ENCODE data around the gene CTNNA2. TPM values are rescaled to one million over a fixed set of nuclear protein-coding genes. Genes with fewer than 3 reads are reported as not detected.

The CTNNA2 gene
- polyA plus RNA-seq, 2 of the 4 experiments (the other 2 are of a cell fraction), result 0.50 to 0.94 TPM

DNA sequence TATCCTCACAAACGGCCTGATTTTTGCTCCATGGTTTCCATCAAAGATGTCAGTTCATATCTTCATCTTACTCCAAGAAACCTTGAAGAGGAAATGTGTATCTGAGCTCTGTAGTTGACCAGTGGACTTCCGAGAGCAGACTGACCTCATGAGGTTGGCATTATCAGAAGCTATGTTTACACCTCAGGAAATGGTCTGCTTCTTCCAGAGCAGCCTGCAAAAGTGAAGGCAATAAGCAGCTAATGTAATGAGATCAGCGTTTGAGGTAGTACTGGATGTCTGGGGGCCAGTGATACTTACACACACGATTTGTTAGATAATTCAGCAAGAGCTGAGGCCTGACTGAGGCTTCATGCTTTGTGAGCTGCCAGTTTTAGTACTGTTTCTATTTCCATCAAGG lies 602.0 kb downstream of the CTNNA2 start:
- TF ChIP-seq KDM5A (IDR thresholded peaks at IDR 0.05) (no peak), RNF2 (IDR thresholded peaks at IDR 0.05; ENCODE audit: borderline replicate concordance, low read depth) (no peak), POLR2AphosphoS2 (conservative IDR thresholded peaks at IDR 0.05; ENCODE audit: low read length) (no peak)
- Histone ChIP-seq H3K4me1 (no peaks in the 10 kb centered on the region), H3K4me3 (no peak overlapping the region), H3K27ac (no peak overlapping the region), H3K4me2 (no peak overlapping the region), H3K9me3 (peaks cover 7% of the 10 kb centered on the region; the same call in 2 of the 3 replicates)
- FAIRE-seq (no peak), ATAC-seq (no peak), DNase-seq (ENCODE audit: low read depth in 1 of 2, low spot score in 1 of 2) (no peak)
- 7% methylated on average over 4 of the region's 4 CpGs for WGBS (ENCODE audit: missing lambda C conversion rate)
- ChIA-PET POLR2A (no interaction called here), CTCF (interaction anchor here (0.6 kb wide), 1 partner anchor 335 kb away, joined by 3 read pairs; no protein-coding TSS in a partner anchor)

DNA sequence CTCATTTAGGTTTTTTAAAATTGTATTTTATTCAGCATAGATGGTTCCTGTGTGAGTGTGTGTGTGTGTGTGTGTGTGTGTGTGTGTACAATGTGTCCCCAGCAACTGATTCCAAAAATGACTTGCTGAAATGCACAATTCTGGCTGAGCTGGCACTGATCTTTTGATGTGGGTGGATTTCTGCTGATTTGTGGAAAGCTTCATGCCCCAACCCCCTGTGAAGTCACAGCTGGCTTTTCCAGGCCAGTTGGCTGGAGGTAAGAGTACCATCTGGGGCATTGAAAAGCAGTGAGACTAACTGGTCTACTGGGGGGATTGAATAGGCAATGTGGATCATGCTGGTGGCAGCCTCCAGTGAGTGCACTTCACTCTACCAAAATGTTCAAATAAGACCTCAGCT lies 604.5 kb downstream of the CTNNA2 start:
- POLR2A ChIA-PET, result no interaction called here
- Histone ChIP-seq H3K9me3 (peaks cover 3% of the 10 kb centered on the region; the same call in 2 of the 3 replicates), H3K4me1 (no peaks in the 10 kb centered on the region), H3K4me3 (no peak overlapping the region), H3K27ac (no peak overlapping the region), H3K4me2 (no peak overlapping the region)
- ATAC-seq, result no peak
- CTCF ChIA-PET, result interaction anchor here (1.2 kb wide), 1 partner anchor 79 kb away, joined by 3 read pairs; no protein-coding TSS in a partner anchor
- DNase-seq (ENCODE audit: low read depth in 1 of 2, low spot score in 1 of 2), result no peak
- FAIRE-seq, result no peak
- TF ChIP-seq ZFP36 (IDR thresholded peaks at IDR 0.05; ENCODE audit: borderline replicate concordance, partially characterized antibody) (no peak), FOSB (CRISPR knock-in tag; IDR thresholded peaks at IDR 0.05) (no peak), JUNB (IDR thresholded peaks at IDR 0.05) (no peak), PHF8 (IDR thresholded peaks at IDR 0.05; ENCODE audit: borderline replicate concordance, low read depth) (no peak), CHD4 (IDR thresholded peaks at IDR 0.05; ENCODE audit: borderline replicate concordance) (no peak), CHD2 (IDR thresholded peaks at IDR 0.05; ENCODE audit: low read length, partially characterized antibody) (no peak), EHMT2 (IDR thresholded peaks at IDR 0.05; ENCODE audit: low read depth) (no peak), ESRRA (IDR thresholded peaks at IDR 0.05; ENCODE audit: borderline replicate concordance, low read length) (no peak), NFE2L2 (conservative IDR thresholded peaks at IDR 0.05; ENCODE audit: low read length) (no peak), RARB (CRISPR knock-in tag; IDR thresholded peaks at IDR 0.05) (no peak), HOXA7 (CRISPR knock-in tag; IDR thresholded peaks at IDR 0.05) (no peak)
- TF ChIP-seq, protein P1, sequence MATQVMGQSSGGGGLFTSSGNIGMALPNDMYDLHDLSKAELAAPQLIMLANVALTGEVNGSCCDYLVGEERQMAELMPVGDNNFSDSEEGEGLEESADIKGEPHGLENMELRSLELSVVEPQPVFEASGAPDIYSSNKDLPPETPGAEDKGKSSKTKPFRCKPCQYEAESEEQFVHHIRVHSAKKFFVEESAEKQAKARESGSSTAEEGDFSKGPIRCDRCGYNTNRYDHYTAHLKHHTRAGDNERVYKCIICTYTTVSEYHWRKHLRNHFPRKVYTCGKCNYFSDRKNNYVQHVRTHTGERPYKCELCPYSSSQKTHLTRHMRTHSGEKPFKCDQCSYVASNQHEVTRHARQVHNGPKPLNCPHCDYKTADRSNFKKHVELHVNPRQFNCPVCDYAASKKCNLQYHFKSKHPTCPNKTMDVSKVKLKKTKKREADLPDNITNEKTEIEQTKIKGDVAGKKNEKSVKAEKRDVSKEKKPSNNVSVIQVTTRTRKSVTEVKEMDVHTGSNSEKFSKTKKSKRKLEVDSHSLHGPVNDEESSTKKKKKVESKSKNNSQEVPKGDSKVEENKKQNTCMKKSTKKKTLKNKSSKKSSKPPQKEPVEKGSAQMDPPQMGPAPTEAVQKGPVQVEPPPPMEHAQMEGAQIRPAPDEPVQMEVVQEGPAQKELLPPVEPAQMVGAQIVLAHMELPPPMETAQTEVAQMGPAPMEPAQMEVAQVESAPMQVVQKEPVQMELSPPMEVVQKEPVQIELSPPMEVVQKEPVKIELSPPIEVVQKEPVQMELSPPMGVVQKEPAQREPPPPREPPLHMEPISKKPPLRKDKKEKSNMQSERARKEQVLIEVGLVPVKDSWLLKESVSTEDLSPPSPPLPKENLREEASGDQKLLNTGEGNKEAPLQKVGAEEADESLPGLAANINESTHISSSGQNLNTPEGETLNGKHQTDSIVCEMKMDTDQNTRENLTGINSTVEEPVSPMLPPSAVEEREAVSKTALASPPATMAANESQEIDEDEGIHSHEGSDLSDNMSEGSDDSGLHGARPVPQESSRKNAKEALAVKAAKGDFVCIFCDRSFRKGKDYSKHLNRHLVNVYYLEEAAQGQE (IDR thresholded peaks at IDR 0.05), result no peak
- TF ChIP-seq, protein P2, sequence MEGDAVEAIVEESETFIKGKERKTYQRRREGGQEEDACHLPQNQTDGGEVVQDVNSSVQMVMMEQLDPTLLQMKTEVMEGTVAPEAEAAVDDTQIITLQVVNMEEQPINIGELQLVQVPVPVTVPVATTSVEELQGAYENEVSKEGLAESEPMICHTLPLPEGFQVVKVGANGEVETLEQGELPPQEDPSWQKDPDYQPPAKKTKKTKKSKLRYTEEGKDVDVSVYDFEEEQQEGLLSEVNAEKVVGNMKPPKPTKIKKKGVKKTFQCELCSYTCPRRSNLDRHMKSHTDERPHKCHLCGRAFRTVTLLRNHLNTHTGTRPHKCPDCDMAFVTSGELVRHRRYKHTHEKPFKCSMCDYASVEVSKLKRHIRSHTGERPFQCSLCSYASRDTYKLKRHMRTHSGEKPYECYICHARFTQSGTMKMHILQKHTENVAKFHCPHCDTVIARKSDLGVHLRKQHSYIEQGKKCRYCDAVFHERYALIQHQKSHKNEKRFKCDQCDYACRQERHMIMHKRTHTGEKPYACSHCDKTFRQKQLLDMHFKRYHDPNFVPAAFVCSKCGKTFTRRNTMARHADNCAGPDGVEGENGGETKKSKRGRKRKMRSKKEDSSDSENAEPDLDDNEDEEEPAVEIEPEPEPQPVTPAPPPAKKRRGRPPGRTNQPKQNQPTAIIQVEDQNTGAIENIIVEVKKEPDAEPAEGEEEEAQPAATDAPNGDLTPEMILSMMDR (IDR thresholded peaks at IDR 0.05), result no peak

DNA sequence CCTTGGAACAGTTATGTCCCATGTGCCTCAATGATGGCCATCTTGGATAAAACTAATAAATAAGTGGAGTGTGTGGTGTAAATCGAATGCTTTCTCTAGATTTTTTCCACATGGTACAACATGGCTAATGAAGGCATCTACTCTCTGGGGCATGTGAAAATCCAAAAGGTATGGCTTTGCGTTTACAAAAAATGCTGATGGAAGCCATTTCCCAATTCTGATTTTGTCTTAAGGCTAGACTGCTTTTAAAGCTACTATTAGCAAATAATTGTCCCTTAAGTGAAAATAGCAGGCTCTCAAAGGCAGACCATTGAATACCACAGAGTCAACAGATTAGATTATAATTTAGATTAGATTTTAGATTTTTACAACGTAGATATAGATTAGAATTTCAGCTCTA lies 608.0 kb downstream of the CTNNA2 start:
- no peak overlapping the region for H3K4me3 ChIP-seq
- DNase-seq (ENCODE audit: low read depth in 1 of 2, low spot score in 1 of 2) (no peak), FAIRE-seq (no peak), ATAC-seq (no peak)
- CTCF ChIA-PET, result no interaction called here
- POLR2A ChIA-PET, result no interaction called here
- H3K9me3 ChIP-seq, result 0 out of 3 replicates have a peak, but pooled peaks cover 6% of the 10 kb centered on the region
- H3K4me2 ChIP-seq, result no peak overlapping the region
- 12% methylated on average over 3 of the region's 3 CpGs for WGBS (ENCODE audit: missing lambda C conversion rate)
- TF ChIP-seq MAFK (IDR thresholded peaks at IDR 0.05; ENCODE audit: partially characterized antibody) (peak; percentile 63), JUNB (IDR thresholded peaks at IDR 0.05) (no peak), NPAS2 (CRISPR knock-in tag; IDR thresholded peaks at IDR 0.05; ENCODE audit: borderline replicate concordance) (no peak)
- H3K4me1 ChIP-seq, result no peaks in the 10 kb centered on the region
- H3K27ac ChIP-seq, result no peak overlapping the region

All from A549 (cell line).